Hindlimb muscle (tissue), 1 donor: ENCODE results near the gene POMGNT2. TPM values are rescaled to one million over a fixed set of nuclear protein-coding genes. Genes with fewer than 3 reads are reported as not detected.

Experiments
- DNase-seq: peaks from one replicate; pipeline ENCODE4 v3.0.0-alpha.2; 2013
- polyA plus RNA-seq: library from polyadenylated mRNA; unstranded; fragments of 120-200 nt; gene quantifications from one replicate; pipeline ENCODE4 v1.2.1, GENCODE V29; 2013; ENCODE audit not compliant: insufficient read length

The POMGNT2 gene
- 22.9 TPM for polyA plus RNA-seq

GRCh38 chr3:43105596-43106292, at the start of gene POMGNT2:
TSS of gene POMGNT2 (minus strand) at chr3:43106079. CDS start at chr3:43081431, 24,648 bp downstream.
- peak; percentile 92 for DNase-seq

DNA sequence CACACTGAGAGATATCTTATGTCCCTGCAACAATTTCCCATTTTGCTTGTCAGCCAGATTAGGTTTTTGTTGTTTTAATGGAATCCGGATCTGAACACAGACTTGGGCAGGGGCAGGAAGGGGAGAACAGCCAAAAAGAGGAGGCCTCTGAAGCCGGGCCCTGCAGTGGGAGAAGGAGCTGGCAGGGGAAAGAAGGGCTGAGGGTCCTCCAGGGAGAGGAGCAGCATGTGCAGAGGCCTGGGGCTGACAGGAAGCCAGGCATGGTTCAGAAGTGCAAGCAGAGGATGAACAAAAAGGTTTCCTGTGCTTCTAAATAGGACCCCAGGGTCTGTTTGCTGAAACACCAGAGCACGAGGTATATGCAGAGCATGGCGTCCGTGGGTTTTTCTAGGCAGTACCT, 49.1 kb upstream of the POMGNT2 start:
- DNase-seq = no peak

DNA sequence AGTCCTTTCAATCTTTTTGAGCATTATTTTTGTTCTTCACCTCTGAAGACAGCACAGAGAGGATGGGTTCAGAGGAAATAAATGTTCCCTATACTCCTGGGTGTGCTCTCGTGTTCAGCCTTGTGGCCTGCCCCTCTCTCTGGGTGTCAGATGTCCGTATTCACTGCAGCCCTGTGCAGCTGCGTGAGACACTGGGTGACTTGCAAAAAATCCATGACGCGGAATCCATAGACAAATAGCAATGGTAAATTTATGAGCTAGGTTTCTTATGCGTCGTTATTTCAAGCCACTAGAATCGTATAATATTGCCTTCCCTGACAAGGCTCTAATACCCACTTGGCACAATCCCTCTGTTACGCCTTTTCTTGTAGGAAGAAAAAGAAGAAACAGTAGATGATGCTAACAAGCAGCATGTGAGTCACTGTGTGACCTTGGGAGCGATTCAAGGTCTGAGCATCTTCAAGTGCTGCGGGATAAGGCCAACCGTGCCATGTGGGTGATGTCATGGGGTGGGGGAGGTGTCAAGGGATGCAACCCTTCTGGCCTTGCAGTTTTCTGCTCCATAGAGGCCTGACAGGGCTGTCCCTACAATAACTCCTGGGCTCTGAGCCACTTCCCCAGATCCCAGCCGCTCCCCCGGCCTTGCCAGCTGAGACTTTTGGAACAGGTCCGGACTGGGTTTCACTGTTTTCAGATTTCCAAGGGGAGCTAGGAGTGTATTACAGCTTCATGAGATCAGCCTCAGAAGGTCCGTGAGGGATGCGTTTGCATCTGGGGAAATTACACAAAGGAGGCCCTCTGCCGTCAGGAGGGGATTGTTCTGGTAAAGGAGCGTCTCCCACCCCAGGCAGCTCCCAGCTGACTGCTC, 47.6 kb upstream of the POMGNT2 start:
- DNase-seq = peak; percentile 61

GRCh38 chr3:43152649-43153048, 46.8 kb upstream of the POMGNT2 start:
- no peak for DNase-seq

DNA sequence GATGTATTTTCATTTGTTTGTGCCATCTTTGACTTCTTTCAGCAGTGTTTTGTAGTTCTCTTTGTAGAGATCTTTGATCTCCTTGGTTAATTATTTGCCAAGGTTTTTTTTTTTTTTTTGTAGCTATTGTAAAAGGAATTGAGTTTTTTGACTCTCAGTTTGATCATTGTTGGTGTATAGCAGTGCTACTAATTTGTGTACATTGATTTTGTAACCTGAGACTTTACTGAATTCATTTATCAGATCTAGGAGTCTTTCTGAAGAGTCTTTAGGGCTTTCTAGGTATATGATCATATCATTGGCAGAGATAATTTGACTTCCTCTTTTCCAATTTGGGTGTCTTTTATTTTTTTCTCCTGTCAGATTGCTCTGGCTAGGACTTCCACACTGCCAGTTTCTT, 42.2 kb upstream of the POMGNT2 start:
- DNase-seq = no peak

DNA sequence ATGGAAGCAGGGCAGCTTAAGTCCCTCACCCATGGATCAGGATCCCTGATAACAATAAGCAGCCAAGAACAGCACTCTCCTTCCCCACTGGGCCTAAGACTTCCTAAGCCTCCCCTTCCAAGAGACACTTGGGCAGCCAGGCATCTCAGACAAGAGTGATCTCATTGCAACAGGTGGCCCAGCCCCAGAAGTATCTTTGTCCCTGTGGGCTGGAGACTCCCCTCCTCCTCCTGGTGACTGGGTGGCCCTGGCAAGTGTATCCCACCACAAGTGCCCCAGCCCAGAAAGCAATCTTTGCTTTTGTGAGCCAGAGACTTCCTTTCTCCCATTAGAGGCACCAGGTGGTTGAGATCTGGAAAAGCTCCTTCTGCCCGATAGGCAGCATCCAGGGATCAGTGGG, 40.7 kb upstream of the POMGNT2 start:
- DNase-seq = no peak

- no peak for DNase-seq
Observed at GRCh38 chr3:43144761-43145490, 39.0 kb upstream of the POMGNT2 start.

- DNase-seq = no peak
Observed at GRCh38 chr3:43142472-43142871, 36.6 kb upstream of the POMGNT2 start.

DNA sequence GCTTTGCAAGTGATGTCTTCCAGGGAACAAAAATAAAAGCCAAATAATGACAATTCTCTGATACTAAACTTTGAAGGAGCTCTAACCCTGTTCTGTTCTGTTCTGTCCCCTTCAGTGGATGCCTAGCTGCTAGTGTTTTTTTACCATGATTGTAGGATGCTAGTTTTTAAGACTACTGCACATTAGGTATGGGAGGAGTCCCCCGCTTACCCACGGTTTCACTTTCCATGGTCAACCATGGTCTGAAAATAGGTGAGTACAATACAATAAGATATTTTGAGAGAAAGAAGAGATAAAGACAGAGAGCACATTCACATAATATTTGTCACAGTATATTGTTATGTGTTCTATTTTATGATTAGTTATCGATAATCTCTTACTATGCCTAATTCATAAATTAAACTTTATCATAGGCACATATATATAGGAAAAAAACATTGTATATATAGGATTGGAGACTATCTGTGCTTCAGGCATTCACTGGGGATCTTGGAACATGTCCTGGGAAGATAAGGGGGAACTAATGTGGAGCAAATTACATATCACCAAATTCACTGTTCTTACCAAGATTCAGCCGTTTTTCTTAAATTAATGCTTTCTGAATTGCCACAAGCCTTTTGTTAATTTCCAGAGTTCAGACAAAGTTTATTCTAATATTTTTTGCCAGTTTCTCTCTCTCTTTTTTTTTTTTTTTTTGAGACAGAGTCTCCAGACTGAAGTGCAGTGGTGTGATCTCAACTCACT, 32.8 kb upstream of the POMGNT2 start:
- no peak for DNase-seq

DNA sequence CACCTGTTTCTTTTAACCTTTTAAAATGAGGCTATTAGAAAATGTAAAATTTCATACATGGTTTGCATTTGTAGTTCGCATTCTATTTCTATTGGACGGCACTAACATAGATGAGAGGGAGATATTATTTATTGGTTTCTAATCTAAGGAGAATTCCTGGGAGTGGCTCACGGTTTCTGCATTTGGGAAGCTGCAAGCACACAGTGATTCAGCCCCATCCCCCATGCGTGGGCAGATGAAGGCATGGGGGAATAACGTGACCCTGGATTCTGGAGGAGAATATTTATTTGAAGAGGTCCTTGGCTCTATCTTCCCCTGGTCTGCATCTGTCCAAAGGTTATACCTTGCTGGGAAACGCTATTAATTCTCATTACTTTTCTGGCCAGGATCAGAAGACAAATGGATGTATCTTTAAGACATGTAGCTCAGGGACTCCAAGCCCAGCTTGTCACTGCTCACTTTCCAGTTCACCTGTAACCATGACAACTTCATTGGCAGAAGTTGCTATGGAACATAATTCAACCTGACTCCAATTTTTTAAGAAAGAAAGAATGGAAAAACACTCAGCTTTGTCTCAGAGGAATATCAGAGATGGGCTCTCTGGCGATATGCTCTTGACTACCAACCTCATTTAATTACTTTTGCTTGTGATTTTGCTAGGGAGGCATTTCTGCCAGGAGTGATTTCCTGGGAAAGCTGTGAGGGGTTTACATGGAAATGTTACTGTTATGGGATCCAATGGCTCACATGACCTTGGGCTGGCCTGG, 27.2 kb upstream of the POMGNT2 start:
- DNase-seq = peak; percentile 81

- DNase-seq = no peak
Observed at GRCh38 chr3:43132193-43132592, 26.3 kb upstream of the POMGNT2 start.

DNA sequence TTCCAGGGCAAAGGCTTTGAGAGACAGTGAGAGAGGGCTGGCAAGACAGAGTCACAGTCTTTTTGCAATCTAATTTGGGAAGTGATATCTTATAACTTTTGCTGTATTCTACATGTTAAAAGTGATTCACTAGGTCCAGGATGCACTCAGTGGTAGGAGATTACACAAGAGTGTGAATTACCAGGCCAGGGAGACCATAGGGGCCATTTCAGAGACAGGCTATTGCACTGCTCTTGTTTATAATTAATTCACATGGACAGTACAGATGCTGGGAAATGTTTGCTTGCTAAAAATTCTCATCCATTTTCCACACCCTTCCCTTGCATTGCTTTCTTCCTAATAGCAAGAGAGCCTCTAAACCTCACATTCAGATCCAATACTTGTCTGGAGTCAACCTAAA, 22.6 kb upstream of the POMGNT2 start:
- no peak for DNase-seq

DNA sequence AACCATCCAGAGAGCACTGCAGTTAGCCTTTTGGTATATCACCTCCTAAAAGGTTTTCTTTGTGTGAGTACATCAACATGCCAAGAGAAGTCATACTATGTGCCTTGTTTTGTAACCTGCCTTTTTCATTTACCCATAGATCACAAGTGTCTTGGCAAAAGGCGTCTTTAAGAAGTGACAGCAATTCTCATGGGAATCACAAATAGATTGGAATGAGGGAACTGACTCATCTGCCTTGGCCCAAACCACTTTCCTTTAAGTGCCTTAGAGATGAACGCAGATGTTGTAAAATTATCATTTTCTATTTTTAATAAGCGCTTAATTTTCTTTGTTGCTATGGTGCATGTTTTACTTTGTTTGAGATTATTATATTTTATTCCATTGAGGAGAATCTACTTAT, 20.7 kb upstream of the POMGNT2 start:
- no peak for DNase-seq

DNA sequence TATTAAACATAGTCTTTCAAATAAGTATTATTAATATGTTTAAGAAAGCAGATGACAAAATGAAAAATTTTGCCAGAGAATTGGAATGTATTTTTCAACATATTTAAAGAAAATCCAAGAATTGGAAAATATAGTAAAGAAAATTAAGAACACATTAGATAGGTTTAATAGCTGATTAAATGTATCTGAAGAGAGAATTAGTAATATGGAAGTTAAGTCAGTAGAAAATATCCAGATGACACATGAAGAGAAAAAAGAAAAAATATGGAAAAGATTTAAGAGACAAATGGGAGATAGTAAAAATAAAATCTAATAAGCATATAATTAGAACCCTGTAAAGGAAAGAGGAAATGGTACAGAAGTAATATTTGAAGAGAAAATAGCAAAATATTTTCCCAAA, 18.0 kb upstream of the POMGNT2 start:
- DNase-seq = no peak

DNA sequence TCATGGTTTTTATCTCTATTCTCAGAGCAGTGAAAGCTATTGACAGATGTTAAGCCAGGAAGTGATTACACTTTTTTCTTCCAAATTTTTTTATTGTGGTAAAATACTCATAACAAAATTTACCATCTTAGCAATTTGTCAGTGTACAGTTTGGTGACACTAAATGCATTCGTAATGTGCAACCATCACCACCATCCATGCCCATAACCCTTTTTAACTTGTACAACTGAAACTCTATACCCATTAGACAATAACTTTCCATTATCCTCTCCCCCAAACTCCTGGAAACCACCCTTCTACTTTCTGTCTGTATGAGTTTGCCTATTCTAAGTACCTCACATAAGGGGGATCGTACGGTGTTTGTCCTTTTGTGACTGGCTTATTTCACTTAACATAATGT, 15.1 kb upstream of the POMGNT2 start:
- no peak for DNase-seq

GRCh38 chr3:43117257-43117656, 11.4 kb upstream of the POMGNT2 start:
- no peak for DNase-seq

DNA sequence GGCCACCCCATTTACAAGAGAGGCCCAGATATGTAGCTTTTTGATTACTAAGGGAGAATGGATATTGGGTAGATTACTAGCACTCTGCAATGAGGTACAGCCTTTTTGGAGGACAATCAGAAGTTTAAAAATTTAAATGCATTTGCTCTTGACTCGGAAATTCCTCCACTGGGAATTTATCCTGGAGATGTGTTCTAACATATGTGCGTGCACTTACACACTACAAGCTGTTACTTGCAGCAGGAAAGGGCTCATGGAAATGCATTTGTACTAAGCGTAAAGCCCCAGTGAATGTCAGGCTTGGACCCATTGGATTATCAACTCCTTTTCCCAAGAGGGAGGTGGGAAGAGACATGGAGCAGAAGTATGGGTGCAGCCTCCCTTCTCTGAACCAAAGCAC, 7.8 kb upstream of the POMGNT2 start:
- no peak for DNase-seq

- no peak for DNase-seq
Observed at GRCh38 chr3:43106293-43106628, 382 bp upstream of the POMGNT2 start.

DNA sequence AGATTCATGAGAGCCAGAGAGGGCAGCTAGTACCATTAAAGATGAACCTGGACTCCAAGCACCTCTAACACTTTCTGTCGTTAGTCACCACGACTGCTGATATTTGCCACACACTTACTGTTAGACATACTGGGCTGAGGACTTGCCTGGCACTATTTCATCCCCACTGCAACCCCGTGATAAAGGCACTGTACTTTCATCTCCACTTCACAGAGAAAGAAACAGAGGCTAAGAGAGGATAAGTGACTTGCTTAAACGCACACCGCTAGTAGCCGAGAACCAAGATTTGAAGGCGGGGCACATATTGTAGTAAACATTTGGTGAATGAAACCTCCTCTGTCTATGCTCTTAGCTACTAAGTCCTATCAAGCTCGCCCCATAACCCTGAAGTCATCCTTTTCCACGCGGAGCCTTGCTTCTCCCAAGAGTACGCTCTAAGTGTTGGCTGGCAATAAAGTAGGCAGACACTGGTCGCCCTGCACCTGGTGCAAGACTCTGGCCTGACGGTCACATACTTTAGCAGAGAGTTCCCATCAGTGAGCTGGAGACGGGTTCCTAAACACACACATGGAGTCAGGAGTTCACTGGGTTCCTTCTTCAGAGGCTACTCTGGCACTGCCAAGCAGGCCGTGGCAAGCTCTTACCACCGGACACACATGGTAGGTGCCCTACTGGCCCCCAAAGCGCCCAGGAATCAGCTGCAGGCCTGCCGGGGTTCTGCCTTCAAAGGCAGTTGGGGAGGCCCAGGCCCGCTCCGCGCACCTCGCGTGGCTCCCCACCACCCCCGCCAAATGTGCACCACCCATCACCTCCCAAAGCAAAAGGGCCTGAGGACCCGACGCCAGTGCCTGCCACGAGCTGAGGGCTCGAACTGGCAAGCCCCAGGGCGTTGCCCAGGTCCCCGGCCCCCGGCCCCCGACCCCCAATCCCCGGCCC, 951 bp downstream of the POMGNT2 start:
- DNase-seq = no peak

DNA sequence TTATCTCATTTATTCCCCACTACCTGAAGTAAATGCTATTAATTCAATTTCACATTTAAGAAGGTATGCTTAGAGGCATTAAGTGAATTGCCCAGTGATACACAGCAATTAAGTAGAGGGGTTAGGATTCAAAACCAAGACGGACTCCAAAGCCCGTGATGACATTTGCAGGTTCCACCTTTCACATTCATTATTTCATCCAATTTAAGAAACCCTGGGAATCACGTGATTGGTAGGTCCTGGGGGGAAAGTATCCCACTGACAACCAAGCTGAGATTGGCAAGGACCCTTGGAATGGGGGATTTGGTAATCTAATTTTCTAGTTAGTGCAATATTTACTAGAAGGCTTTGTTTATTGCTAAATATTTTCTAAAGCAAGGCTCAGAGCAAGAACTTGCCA, 1.8 kb downstream of the POMGNT2 start:
- no peak for DNase-seq
